GM12864 (cell line): ENCODE data around the gene RNF152.

Source experiments
- DNase-seq: peaks from one replicate; pipeline ENCODE4 v3.0.0-alpha.2; 2011; ENCODE audit warnings: low read depth
- H3K4me3 ChIP-seq: 2 replicates; pipeline ENCODE4 v1.5.1; 2011; ENCODE audit warnings: mild to moderate bottlenecking, low read depth, low read length, control low read depth
- CTCF ChIP-seq: IDR thresholded peaks from 2 replicates; pipeline ENCODE4 v1.5.1; 2011; ENCODE audit warnings: low read depth, mild to moderate bottlenecking, moderate library complexity, low read length, control low read depth, inconsistent platforms; ENCODE audit errors: missing control alignments

RNF152 gene

DNA sequence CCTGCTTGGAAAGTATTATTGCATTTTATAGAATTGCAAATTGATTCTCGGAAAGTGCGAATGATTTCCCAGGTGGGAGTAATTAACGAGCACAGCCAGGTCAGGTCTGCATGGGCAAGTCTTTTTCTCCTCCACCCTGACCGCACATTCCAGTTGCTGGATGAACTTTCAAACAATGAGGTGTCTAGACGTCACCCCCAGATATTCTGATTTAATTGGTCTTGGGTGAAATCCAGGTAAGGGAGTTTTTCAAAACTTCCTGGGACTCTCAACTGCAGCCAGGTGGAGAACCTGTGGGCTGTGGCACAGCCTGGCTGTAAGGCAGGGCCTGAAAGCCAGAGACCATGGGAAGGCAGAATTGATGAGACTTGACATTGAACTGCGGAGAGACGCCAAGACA, 15.9 kb upstream of the RNF152 start:
- H3K4me3 ChIP-seq, result no peak overlapping the region
- DNase-seq, result no peak
- no peak for TF ChIP-seq CTCF

DNA sequence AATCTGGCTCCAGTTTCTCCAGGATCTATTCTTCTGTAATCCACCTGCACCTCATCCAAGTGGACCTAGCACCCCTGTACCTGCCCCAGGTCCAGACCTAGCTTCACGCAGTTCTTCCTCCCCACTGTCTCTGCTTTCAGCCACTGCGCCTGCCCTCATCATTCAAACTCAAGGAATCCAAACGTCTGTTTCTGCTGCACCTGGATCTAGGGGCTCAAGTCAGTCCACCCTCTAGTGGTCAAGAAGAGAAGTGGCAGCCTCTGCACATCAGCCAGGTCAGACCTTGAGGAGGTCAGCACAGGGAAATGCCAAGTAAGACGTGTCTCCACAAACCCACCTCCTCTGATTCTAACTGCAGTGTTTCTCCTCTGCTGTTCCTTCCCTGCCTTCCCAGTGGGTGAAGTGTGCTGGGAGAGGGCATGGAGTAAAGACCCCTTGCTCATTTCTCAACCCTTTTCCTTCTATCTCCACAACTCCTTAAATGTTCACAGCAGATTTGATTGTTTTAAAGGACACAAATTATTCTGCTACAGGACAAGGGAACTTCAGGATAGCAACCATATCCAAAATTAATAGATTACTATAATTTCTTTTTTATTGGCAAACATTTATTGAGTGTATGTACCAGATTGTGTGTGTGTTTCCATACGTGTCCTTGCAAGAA, 8.6 kb upstream of the RNF152 start:
- H3K4me3 ChIP-seq, result no peak overlapping the region
- peak; percentile 100 for TF ChIP-seq CTCF
- DNase-seq, result peak; percentile 7

- no peak overlapping the region for H3K4me3 ChIP-seq
- no peak for TF ChIP-seq CTCF
- no peak for DNase-seq
These were observed 7.9 kb upstream of the RNF152 start for GRCh38 chr18:61900504-61901281.

- no peak for DNase-seq
- no peak for TF ChIP-seq CTCF
- H3K4me3 ChIP-seq, result no peak overlapping the region
These were observed 5.9 kb upstream of the RNF152 start for GRCh38 chr18:61898640-61899101.

DNA sequence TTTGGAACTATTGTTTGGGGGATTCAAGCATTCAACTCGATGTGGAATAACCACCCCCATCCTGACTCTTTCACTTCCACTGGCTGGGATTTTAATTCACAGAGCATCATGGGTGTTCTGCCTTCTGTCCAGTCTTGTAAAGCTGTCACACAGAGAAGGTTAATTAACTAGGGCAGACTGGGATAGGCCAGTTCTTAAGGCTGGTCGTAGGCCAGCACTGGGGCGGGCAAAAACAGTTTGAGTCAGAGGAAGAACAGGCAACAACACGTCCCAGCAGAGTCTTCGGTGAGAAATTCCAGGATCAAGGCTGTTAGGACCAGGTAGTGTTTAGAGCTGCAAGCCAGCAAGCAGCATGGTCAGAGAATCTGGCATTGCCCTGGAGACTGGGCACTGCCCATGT, 4.0 kb upstream of the RNF152 start:
- DNase-seq, result no peak
- H3K4me3 ChIP-seq, result no peak overlapping the region
- no peak for TF ChIP-seq CTCF

DNA sequence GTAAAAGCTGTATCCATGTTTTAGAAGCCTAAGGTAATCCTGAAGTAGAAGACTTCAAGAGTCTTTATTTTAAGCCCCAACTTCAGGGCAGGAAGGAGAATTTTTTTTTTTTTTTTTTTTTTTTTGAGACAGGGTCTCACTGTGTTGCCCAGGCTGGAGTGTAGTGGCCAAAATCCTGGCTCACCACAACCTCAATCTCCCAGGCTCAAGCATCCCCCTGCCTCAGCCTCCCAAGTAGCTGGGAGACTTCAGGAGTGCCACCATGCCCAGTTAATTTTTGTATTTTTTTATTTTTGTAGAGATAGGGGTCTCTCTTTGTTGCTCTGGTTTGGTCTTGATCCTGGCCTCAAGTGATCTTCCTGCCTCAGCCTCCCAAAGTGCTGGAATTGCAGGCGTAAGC, 3.3 kb upstream of the RNF152 start:
- DNase-seq, result no peak
- TF ChIP-seq CTCF, result no peak
- no peak overlapping the region for H3K4me3 ChIP-seq
